ENCODE measurements around the gene PHF2.

Gene PHF2

GRCh38 chr9:93676310-93677047, 100.1 kb downstream of the PHF2 start:
- DNase-seq (ENCODE audit: low read depth in 2 of 2, low spot score in 1 of 2): no peak

GRCh38 chr9:93677048-93677571, 100.7 kb downstream of the PHF2 start:
- no peak for DNase-seq (ENCODE audit: low read depth in 2 of 2, low spot score in 1 of 2)

- no peak for DNase-seq (ENCODE audit: low read depth in 2 of 2, low spot score in 1 of 2)
These were observed 101.3 kb downstream of the PHF2 start for GRCh38 chr9:93677641-93678136.

- DNase-seq (ENCODE audit: low read depth in 2 of 2, low spot score in 1 of 2): no peak
These were observed 102.0 kb downstream of the PHF2 start for GRCh38 chr9:93678199-93679019.

GRCh38 chr9:93679536-93680442, 103.4 kb downstream of the PHF2 start:
- DNase-seq (ENCODE audit: low read depth in 2 of 2, low spot score in 1 of 2): no peak

- DNase-seq (ENCODE audit: low read depth in 2 of 2, low spot score in 1 of 2): no peak
These were observed 104.3 kb downstream of the PHF2 start for GRCh38 chr9:93680443-93681268.

- DNase-seq (ENCODE audit: low read depth in 2 of 2, low spot score in 1 of 2): no peak
These were observed 105.1 kb downstream of the PHF2 start for GRCh38 chr9:93681269-93682154.

GRCh38 chr9:93682155-93682968, 106.0 kb downstream of the PHF2 start:
- DNase-seq (ENCODE audit: low read depth in 2 of 2, low spot score in 1 of 2): peak in 1 of 2 donors; percentile 24

- no peak for DNase-seq (ENCODE audit: low read depth in 2 of 2, low spot score in 1 of 2)
These were observed 107.1 kb downstream of the PHF2 start for GRCh38 chr9:93683331-93684134.

GRCh38 chr9:93684161-93684765, 107.9 kb downstream of the PHF2 start:
- no peak for DNase-seq (ENCODE audit: low read depth in 2 of 2, low spot score in 1 of 2)

- no peak for DNase-seq (ENCODE audit: low read depth in 2 of 2, low spot score in 1 of 2)
These were observed 108.6 kb downstream of the PHF2 start for GRCh38 chr9:93684806-93685543.

- no peak for DNase-seq (ENCODE audit: low read depth in 2 of 2, low spot score in 1 of 2)
These were observed 109.9 kb downstream of the PHF2 start for GRCh38 chr9:93686127-93686879.

- DNase-seq (ENCODE audit: low read depth in 2 of 2, low spot score in 1 of 2): no peak
These were observed 110.5 kb downstream of the PHF2 start for GRCh38 chr9:93686880-93687236.

GRCh38 chr9:93690618-93691017, 114.2 kb downstream of the PHF2 start:
- no peak for DNase-seq (ENCODE audit: low read depth in 2 of 2, low spot score in 1 of 2)

GRCh38 chr9:93693129-93693528, 116.7 kb downstream of the PHF2 start:
- DNase-seq (ENCODE audit: low read depth in 2 of 2, low spot score in 1 of 2): no peak
